Vagina (tissue), 2 donors: ENCODE results near the gene SLC9C1. TPM values are rescaled to one million over a fixed set of nuclear protein-coding genes. Genes with fewer than 3 reads are reported as not detected.
A peak's percentile ranks its signal among the peaks of the same experiment; 100 is the strongest.

Experiments used
- DNase-seq, 2 donors: peaks; one replicate each; pipeline ENCODE4 v3.0.0-alpha.2; 2017; ENCODE audit errors: extremely low spot score in 2 of 2
- H3K27ac ChIP-seq: fragments of 200-600 bp; sonication (generic); one replicate; pipeline ENCODE4 v1.5.1; 2019
- H3K27me3 ChIP-seq: fragments of 200-600 bp; sonication (generic); one replicate; pipeline ENCODE4 v1.5.1; 2019
- H3K36me3 ChIP-seq, 2 donors: fragments of 200-600 bp; sonication (generic); one replicate each; pipeline ENCODE4 v1.5.1; 2017 to 2019
- H3K4me1 ChIP-seq: fragments of 200-600 bp; sonication (generic); one replicate; pipeline ENCODE4 v1.5.1; 2019
- H3K4me3 ChIP-seq, 2 donors: fragments of 200-600 bp; sonication (generic); 1 replicate in 1 of 2; 2 replicates in 1 of 2; pipeline ENCODE4 v1.5.1; 2016 to 2019
- H3K9me3 ChIP-seq: fragments of 200-600 bp; sonication (generic); one replicate; pipeline ENCODE4 v1.5.1; 2019
- CTCF ChIP-seq, 3 experiments: fragments of 450-650 bp in 2 of 3; fragments of 200-600 bp in 1 of 3; sonication (generic) in 1 of 3; IDR thresholded peaks; one replicate each; pipeline ENCODE4 v1.5.1; 2017 to 2019; ENCODE audit warnings: antibody characterized with exemption in 3 of 3, mild to moderate bottlenecking in 2 of 3, moderate library complexity in 2 of 3
- POLR2A ChIP-seq, 2 donors: fragments of 450-650 bp; IDR thresholded peaks; one replicate each; pipeline ENCODE4 v1.6.1; 2017; ENCODE audit warnings: antibody characterized with exemption in 2 of 2, mild to moderate bottlenecking in 2 of 2, moderate library complexity in 2 of 2
- POLR2AphosphoS5 ChIP-seq, 2 donors: sonication (generic); formaldehyde crosslinking; IDR thresholded peaks; one replicate each; pipeline ENCODE4 v1.9.0; 2017; ENCODE audit warnings: antibody characterized with exemption in 2 of 2, mild to moderate bottlenecking in 2 of 2, low read depth in 1 of 2; ENCODE audit not compliant: insufficient read depth in 1 of 2
- intact Hi-C: fragments of 100-400 bp; cut with DNase I; formaldehyde crosslinking; loops from one replicate; pipeline ENCODE4 v1.15.1; 2023
- total RNA-seq: library from RNA; depleted of rRNA; stranded (reverse); fragments of >200 nt; gene quantifications from one replicate; pipeline ENCODE4 v1.2.3, GENCODE V29; 2016

Gene SLC9C1
- total RNA-seq, 1 donor from 2014 or later, result not detected

DNA sequence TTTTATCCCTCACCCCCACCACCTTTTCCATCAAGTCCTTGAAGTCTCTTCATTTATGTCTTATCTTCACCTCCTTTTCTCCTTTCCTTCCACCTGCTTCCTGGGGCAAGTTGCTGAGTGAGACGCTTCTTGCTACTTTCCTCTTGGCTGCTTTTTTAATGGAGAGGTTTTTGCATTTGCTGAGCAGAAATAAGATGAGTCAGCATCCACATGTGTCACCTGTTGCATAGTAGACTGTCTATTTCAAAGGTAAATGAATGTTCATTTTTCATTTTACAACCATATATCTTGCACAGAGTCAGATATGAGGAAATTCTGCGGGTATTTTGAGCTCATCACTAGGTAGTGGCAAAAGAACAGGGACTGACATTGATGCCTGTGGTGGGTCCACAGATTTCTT is 189.2 kb downstream of the SLC9C1 start:
- no peak for DNase-seq
- intact Hi-C loops, result no loop called here
- no peak overlapping the region for H3K27ac ChIP-seq
- TF ChIP-seq POLR2AphosphoS5 (IDR thresholded peaks at IDR 0.05; ENCODE audit: insufficient read depth in 1 of 2, low read depth in 1 of 2) (no peak), CTCF (IDR thresholded peaks at IDR 0.05) (no peak), POLR2A (IDR thresholded peaks at IDR 0.05) (no peak)
- H3K4me1 ChIP-seq, result no peaks in the 10 kb centered on the region
- H3K36me3 ChIP-seq, result no peaks in the 10 kb centered on the region
- H3K27me3 ChIP-seq, result no peaks in the 10 kb centered on the region
- H3K4me3 ChIP-seq, result no peak overlapping the region
- no peaks in the 10 kb centered on the region for H3K9me3 ChIP-seq

- TF ChIP-seq CTCF (IDR thresholded peaks at IDR 0.05) (no peak), POLR2AphosphoS5 (IDR thresholded peaks at IDR 0.05; ENCODE audit: insufficient read depth in 1 of 2, low read depth in 1 of 2) (no peak), POLR2A (IDR thresholded peaks at IDR 0.05) (no peak)
- Histone ChIP-seq H3K36me3 (no peaks in the 10 kb centered on the region), H3K27ac (no peak overlapping the region), H3K9me3 (no peaks in the 10 kb centered on the region), H3K4me1 (no peaks in the 10 kb centered on the region), H3K27me3 (no peaks in the 10 kb centered on the region), H3K4me3 (no peak overlapping the region)
- no peak for DNase-seq
- intact Hi-C loops, result no loop called here
Observed at GRCh38 chr3:112101916-112102315, 192.1 kb downstream of the SLC9C1 start.

GRCh38 chr3:112097378-112097777 is 196.6 kb downstream of the SLC9C1 start:
- no peaks in the 10 kb centered on the region for H3K9me3 ChIP-seq
- DNase-seq, result no peak
- H3K27ac ChIP-seq, result no peak overlapping the region
- no peaks in the 10 kb centered on the region for H3K4me1 ChIP-seq
- H3K27me3 ChIP-seq, result no peaks in the 10 kb centered on the region
- no peak overlapping the region for H3K4me3 ChIP-seq
- TF ChIP-seq CTCF (IDR thresholded peaks at IDR 0.05) (no peak), POLR2AphosphoS5 (IDR thresholded peaks at IDR 0.05; ENCODE audit: insufficient read depth in 1 of 2, low read depth in 1 of 2) (peak in 1 of 2 donors; percentile 58)
- intact Hi-C loops, result no loop called here
- no peaks in the 10 kb centered on the region for H3K36me3 ChIP-seq

DNA sequence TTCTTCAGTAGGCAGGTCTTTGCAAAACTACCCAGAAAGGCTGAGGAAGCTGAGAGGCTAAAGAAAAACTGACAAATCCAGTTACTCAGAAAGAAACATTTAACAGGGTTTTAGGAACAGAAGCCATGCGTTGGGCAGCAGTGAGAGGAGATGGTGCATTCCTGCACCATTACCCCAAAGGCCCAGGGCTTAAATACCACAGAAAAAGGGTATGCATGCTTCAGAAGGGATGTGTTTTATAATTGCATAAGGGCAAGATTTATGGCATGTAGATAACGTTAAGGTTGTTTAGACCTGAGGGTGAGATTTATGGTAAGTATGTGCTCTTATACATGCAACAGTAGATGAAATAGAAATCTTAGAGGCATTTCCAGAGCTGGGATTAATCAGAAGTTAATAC is 197.8 kb downstream of the SLC9C1 start:
- no peaks in the 10 kb centered on the region for H3K36me3 ChIP-seq
- H3K27ac ChIP-seq, result no peak overlapping the region
- H3K4me1 ChIP-seq, result no peaks in the 10 kb centered on the region
- no peak overlapping the region for H3K4me3 ChIP-seq
- DNase-seq, result no peak
- H3K9me3 ChIP-seq, result no peaks in the 10 kb centered on the region
- intact Hi-C loops, result no loop called here
- H3K27me3 ChIP-seq, result no peaks in the 10 kb centered on the region
- TF ChIP-seq CTCF (IDR thresholded peaks at IDR 0.05) (no peak), POLR2A (IDR thresholded peaks at IDR 0.05) (no peak), POLR2AphosphoS5 (IDR thresholded peaks at IDR 0.05; ENCODE audit: insufficient read depth in 1 of 2, low read depth in 1 of 2) (no peak)

- intact Hi-C loops, result no loop called here
Observed at GRCh38 chr3:112095731-112096130, 198.3 kb downstream of the SLC9C1 start.

More at GRCh38 chr3:112095731-112096130, 198.3 kb downstream of the SLC9C1 start:
- no peak overlapping the region for H3K27ac ChIP-seq
- no peaks in the 10 kb centered on the region for H3K36me3 ChIP-seq
- H3K4me1 ChIP-seq, result no peaks in the 10 kb centered on the region
- no peak for DNase-seq
- H3K9me3 ChIP-seq, result no peaks in the 10 kb centered on the region
- no peaks in the 10 kb centered on the region for H3K27me3 ChIP-seq
- no peak for TF ChIP-seq CTCF (IDR thresholded peaks at IDR 0.05)
- TF ChIP-seq POLR2AphosphoS5 (IDR thresholded peaks at IDR 0.05; ENCODE audit: insufficient read depth in 1 of 2, low read depth in 1 of 2), result no peak
- TF ChIP-seq POLR2A (IDR thresholded peaks at IDR 0.05), result no peak
- no peak overlapping the region for H3K4me3 ChIP-seq
